KOPT-K1 (cell line): ENCODE data around the gene PDZD8.

Experiments used
- H3K27ac ChIP-seq: fragments of 200-600 bp; sonication (generic); 2 replicates; pipeline ENCODE4 v1.5.1; 2016; ENCODE audit warnings: antibody characterized with exemption, mild to moderate bottlenecking, low read depth, low read length; ENCODE audit not compliant: poor library complexity, severe bottlenecking
- H3K36me3 ChIP-seq: fragments of 200-600 bp; sonication (generic); 2 replicates; pipeline ENCODE4 v1.5.1; 2017; ENCODE audit warnings: antibody characterized with exemption, mild to moderate bottlenecking, low read length, moderate library complexity; ENCODE audit not compliant: insufficient read depth
- H3K9me3 ChIP-seq: fragments of 200-600 bp; sonication (generic); 2 replicates; pipeline ENCODE4 v1.5.1; 2017; ENCODE audit warnings: antibody characterized with exemption, low read length, mild to moderate bottlenecking; ENCODE audit not compliant: insufficient read depth, poor library complexity, severe bottlenecking

PDZD8 gene

DNA sequence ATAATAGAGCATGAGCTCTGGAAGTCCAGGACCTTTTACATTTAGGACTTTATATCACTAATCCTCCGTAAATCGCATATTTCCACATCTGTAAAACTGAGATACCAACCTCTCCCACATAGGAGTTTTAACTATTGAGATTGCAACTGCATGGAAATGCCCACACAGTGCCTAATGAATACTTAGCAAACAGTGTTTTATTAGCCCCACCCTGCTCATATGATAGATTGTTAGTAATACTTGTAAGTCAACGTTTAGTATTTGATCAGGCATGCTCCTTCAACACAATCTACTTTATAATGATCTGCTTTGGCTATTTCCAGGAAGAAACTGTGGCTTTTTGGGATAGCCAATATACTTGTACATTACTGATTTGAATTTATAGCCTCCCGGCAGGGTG, 8.5 kb downstream of the PDZD8 start:
- Histone ChIP-seq H3K9me3 (no peaks in the 10 kb centered on the region), H3K27ac (no peak overlapping the region), H3K36me3 (0 out of 2 replicates have a peak, but pooled peaks cover 4% of the 10 kb centered on the region)

DNA sequence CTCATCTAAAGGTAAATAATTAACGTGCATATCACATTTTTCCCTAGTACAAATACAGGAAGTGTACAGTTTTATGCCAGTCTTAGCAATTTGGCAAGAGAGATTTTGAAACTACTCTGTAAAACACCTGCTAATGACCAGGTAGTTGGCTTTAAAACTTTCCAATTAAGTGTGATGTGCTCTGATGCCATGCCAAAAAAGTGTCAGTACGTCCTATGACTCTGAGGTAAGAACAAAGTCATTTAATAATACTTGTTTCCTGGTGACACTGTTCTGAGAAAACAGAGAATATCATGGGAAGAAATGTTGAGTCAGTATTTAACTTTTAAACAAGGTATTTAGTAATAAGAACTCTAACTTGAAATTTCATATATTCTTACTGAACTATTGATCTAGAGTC, 9.6 kb downstream of the PDZD8 start:
- no peak overlapping the region for H3K27ac ChIP-seq
- H3K36me3 ChIP-seq = no peaks in the 10 kb centered on the region
- H3K9me3 ChIP-seq = no peaks in the 10 kb centered on the region

DNA sequence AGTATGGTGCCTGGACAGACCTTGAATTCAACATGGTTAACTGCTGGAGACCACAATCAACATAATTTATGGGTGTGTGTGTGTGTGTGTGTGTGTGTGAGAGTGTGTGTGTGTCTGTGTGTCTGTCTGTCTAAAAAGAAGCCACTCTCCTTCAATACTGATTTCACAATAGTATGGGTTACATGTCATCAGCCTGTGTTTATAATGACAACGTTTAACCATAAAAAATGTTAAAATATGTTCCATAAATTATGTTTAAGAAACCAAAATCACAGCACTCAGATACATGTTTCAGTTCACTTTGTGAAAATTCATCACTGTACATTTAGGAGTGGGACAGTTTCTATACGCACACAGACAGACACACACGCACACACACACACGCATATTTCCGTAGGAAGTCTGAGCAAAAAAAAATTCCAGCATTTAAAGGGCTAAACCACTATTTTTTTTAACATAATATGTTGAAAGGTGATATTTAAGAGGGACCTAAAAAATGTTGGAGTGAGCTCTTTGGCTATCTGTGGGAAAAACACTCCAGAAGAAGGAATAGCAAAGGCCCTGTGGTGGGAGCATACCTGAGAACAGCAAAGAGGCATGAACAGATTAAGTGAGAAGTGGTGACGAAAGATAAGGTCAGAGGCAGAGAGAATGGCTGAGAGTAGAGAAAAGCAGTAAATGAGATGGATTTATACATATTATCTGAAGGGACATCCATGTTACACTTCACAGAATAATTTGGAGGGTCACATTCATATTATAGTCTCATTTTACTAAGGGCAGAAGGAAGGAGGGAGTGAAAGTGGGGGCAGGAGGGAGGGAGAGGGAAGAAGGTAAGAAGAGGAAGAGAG, 10.9 kb downstream of the PDZD8 start:
- Histone ChIP-seq H3K9me3 (no peaks in the 10 kb centered on the region), H3K36me3 (no peaks in the 10 kb centered on the region), H3K27ac (no peak overlapping the region)

DNA sequence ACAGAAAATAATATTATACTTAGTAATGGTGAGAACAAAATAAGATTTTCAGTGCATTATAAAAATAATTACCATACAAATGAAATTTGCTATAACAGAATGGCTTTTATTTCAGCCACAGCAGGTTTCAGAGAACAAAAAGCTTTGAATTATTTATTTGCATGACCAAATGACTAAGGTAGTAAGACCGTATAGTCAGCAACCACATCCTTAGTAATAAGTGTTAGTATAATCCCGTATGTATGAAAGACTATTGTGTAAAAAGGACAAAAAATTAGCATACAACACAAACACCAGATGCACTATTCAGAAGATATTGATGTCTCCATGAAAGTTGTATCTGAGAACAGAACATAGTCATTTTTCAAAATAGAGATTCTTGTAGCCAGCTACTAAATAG, 12.2 kb downstream of the PDZD8 start:
- Histone ChIP-seq H3K36me3 (no peaks in the 10 kb centered on the region), H3K27ac (no peak overlapping the region), H3K9me3 (no peaks in the 10 kb centered on the region)

DNA sequence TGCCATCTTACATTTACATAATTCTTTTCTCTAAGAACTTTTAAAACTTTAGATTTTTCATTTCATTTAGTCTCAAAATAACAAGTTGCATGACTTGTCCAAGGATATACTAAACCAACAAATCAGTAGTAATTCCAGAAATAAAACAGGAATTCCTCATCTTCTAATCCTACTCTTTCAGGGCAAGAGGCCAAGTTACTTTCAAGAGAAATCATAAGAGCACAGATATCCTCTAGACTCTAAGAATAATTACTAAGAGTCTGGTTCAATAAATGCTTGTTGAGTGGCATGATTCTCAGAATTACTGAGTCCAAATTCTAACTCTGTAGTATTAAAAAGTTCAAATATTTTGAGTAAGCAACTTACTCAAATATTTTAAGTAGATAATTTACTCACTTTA, 12.9 kb downstream of the PDZD8 start:
- Histone ChIP-seq H3K9me3 (no peaks in the 10 kb centered on the region), H3K36me3 (no peaks in the 10 kb centered on the region), H3K27ac (no peak overlapping the region)

DNA sequence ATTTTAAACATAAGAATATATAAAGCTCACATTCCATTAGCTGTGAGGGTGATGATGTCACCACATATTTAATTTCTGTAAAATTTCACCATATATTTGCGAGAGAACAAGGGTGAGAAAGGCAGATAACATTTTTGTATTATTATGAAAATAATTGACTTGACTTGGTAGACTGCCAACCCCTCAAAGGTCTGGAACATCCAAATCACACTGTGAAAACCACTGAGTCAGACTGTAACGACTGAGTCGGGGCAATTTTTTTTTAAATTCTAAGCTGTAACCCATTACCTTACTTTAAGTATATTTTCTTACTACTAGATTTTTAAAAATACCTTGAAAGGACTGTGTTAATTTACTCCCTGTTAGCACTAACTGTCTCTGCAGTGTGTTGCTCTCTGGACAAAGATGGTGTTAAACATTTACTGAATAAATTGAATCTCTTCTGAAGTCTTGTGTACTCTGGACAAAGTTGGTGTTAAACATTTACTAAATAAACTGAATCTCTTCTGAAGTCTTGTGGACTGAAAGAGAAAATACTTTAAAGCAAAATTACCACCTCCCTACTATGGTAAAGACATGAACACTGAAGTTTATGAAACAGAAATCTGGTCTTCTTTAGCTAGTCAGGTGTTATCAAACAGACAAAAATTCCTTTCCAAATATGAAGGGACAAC, 14.1 kb downstream of the PDZD8 start:
- H3K27ac ChIP-seq = no peak overlapping the region
- H3K36me3 ChIP-seq = no peaks in the 10 kb centered on the region
- no peaks in the 10 kb centered on the region for H3K9me3 ChIP-seq

DNA sequence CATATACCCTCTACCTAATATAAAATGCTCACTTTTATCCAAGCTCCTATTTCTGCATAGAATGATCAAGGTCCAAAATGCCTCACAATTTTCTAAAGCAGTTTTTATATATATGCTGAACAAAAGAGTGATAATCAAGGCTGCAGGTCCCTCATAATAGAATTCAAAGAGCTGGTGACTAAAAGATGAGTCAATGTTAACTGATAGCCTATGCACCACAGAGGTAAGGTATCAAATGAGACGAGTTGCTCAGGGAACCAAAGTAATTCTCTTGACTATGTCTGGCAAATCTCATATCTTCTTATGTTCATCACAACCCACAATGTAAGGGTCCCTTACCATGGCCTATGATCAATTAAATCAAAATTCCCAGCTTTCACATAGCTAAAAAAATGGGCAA, 15.2 kb downstream of the PDZD8 start:
- Histone ChIP-seq H3K9me3 (no peaks in the 10 kb centered on the region), H3K27ac (no peak overlapping the region), H3K36me3 (no peaks in the 10 kb centered on the region)

DNA sequence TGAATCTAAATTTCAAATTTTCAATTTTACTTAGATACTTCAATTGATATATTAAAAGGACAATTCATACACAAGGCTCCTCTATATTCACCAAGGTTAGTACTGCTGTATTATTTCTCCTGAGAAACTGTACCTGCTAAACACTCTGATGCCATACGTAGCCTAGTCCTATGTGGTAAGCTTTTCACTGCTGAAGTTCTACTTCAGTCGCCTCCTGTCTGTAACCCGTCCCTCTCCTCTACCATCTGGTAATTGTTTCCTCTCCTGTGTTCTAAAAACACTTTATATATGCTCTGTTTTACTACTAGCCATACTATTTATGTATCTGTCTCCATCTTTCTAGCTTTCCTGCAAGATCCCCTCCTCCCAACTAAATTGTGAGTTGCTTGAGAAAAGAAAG, 20.2 kb downstream of the PDZD8 start:
- Histone ChIP-seq H3K27ac (no peak overlapping the region), H3K36me3 (no peaks in the 10 kb centered on the region), H3K9me3 (no peaks in the 10 kb centered on the region)

DNA sequence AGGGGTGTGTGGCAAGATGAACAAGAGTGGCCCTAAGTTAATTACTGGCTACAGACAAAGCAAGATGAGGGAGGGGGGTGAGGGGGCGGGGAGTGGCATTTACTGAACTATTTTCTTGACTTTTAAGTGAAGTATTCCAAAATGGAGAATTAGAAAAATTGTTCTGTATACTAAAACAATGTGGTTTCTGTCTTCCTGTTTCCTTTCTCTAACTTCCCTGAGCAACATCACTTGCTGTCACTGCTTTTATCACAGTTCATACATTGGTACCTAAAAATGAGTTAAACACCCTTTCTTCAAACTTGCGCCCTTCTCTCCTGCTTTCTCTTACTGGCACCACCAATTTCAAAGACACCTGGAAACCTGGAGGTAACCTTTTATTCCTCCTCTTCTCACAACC, 21.6 kb downstream of the PDZD8 start:
- Histone ChIP-seq H3K36me3 (no peaks in the 10 kb centered on the region), H3K9me3 (no peaks in the 10 kb centered on the region), H3K27ac (no peak overlapping the region)

DNA sequence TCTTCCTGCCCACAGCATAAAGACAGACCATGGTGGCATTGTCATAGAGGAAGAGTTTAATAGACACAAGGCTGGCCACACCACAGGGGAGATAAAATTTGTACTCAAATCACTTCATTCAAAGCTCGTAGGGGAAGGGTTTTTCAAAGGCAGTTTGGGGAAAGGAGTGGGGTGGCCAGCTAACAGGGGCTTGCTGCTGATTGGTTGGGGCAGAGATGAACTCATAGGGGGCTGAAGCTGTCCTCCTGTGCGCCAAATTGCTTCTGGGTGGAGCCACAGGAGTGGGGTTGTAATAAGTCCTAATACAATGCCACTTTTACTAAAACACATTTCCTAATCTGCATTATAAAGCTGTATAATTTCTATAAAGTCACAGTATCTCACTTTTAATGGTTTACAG, 22.5 kb downstream of the PDZD8 start:
- Histone ChIP-seq H3K27ac (no peak overlapping the region), H3K9me3 (no peaks in the 10 kb centered on the region), H3K36me3 (no peaks in the 10 kb centered on the region)

DNA sequence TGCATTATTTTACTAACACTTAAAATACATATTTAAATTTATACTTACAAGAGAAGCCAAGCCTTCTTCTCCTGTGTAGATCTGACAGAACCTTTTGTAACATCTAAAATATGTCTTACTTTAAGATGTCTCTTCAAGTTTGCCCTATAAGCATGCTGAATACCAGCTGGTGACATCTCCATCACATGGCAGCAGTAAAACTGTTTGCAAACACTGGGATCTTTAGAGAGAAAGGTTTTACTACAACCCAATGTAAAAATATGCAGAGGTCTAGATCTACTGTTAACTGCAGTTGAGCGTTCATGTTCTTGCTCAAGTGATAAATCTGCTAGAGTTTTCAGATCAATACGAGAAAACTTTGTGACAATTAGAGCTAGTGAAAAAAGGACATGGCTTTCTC, 23.2 kb downstream of the PDZD8 start:
- no peak overlapping the region for H3K27ac ChIP-seq
- no peaks in the 10 kb centered on the region for H3K36me3 ChIP-seq
- H3K9me3 ChIP-seq = no peaks in the 10 kb centered on the region

DNA sequence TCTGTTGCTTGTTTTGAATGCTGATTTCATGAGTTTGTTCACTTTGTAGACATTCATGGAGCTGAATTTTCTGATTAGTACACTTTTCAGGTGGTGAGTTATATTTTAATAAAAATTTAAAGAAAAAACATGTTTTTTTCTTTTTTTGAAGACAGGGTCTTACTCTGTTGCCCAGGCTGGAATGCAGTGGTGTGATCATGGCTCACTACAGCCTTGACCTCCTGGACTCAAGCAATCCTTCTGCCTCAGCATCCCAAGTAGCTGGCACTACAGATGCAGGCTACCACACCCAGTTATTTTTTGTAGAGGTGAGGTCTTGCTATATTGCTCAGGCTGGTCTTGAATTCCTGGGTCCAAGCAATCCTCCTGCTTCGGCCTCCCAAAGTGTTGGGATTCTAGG, 23.7 kb downstream of the PDZD8 start:
- no peaks in the 10 kb centered on the region for H3K36me3 ChIP-seq
- H3K27ac ChIP-seq = no peak overlapping the region
- H3K9me3 ChIP-seq = no peaks in the 10 kb centered on the region

DNA sequence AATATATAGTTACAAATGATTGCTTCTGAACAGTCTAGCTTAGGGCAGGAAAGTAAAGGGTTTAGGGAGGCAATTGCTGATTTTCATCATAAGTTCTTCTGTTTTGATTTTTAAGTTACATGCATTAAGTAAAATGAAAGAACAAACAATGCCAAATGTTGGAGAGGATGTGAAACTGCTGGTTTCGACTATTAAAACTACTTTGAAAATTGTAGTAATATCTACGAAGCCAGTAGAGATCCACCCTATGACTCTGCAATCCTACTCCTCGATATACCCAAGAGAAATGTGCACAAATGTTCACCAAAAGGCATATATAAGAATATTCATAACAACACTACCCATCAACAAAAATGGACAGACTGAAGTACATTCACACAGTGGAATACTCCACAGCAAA, 24.3 kb downstream of the PDZD8 start:
- H3K9me3 ChIP-seq = no peaks in the 10 kb centered on the region
- no peaks in the 10 kb centered on the region for H3K36me3 ChIP-seq
- H3K27ac ChIP-seq = no peak overlapping the region

DNA sequence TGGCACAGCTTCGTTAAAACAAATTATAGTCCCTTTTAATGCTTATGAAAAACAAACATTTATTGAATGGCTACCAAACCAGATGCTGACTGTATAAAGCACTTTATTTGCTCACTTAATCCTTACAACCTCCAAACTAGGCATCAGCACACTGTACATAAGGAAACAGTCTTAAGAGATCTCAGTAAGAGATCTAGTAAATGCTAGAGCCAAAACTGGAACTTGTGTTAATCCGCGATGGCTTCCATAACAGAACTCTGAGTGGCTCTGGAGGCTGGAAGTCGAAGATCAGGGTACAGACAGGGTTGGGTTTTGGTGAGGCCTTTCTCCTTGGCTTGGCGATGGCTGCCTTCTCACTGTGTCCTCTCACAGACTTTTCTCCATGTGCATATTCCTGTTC, 27.0 kb downstream of the PDZD8 start:
- Histone ChIP-seq H3K27ac (no peak overlapping the region), H3K36me3 (no peaks in the 10 kb centered on the region), H3K9me3 (no peaks in the 10 kb centered on the region)

DNA sequence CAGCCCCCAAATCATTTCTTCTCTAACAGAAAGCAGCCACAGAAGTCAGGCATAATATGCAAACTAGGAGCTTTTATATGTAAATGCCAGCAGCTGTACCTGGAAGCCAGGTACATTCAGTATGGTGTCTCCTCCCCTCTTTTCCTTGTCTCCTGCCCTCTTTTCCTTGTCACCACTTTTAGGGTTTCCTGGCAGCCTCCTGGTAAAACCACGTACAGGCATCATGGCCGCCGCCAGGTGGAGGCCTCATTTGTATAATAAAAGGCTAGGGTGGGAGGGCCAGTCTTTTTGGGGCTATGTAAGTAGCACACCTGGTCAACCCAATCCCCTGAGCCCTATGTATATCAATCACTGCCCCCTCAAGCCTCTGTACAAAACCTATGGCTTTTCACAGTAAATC, 28.7 kb downstream of the PDZD8 start:
- Histone ChIP-seq H3K27ac (no peak overlapping the region), H3K36me3 (no peaks in the 10 kb centered on the region), H3K9me3 (no peaks in the 10 kb centered on the region)

DNA sequence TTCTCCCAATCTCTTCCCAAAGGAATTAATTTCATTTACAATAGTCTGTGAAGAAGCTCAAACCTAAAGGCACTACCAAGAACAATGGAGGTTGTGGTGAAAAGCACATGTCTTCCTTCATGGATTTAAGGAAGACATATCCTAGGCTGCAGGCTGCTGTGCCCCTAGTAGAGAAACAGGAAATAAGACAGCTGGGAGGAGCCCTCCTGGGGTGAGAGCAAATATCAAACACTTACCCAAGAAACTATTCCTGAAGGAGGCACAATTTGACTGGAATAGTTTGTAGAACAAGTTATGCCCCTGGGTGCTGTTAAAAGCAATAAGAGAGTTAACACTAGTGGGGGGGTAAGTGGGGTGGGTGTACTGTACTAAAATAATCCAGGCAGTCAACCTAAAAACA, 30.1 kb downstream of the PDZD8 start:
- H3K27ac ChIP-seq = no peak overlapping the region
- no peaks in the 10 kb centered on the region for H3K36me3 ChIP-seq
- no peaks in the 10 kb centered on the region for H3K9me3 ChIP-seq
